NOMO-1 (cell line): ENCODE results near the gene GALNT11.
"Not testable (repeated sequence)": the region's sequence is repeated elsewhere in the genome, so short reads cannot be mapped to it uniquely, and the experiment has no call there.

ENCODE experiments used
- DNase-seq, 2 experiments: peaks; one replicate each; lab custom pipeline; 2025; ENCODE audit not compliant: unreplicated experiment in 2 of 2; lab: John Stamatoyannopoulos, UW

GALNT11 gene

GRCh38 chr7:152074673-152075072 is 49.2 kb downstream of the GALNT11 start:
- no peak for DNase-seq

GRCh38 chr7:152075379-152075778 is 49.9 kb downstream of the GALNT11 start:
- DNase-seq: not testable (repeated sequence)

- DNase-seq: no peak
Observed at GRCh38 chr7:152076324-152076821, 50.9 kb downstream of the GALNT11 start.

- DNase-seq: no peak
Observed at GRCh38 chr7:152076940-152077933, 51.8 kb downstream of the GALNT11 start.

- DNase-seq: no peak
Observed at GRCh38 chr7:152078025-152078424, 52.6 kb downstream of the GALNT11 start.

GRCh38 chr7:152078786-152079185 is 53.3 kb downstream of the GALNT11 start:
- DNase-seq: no peak

- DNase-seq: no peak
Observed at GRCh38 chr7:152081088-152081487, 55.6 kb downstream of the GALNT11 start.

- peak in 1 of 2 experiments; percentile 5 for DNase-seq
Observed at GRCh38 chr7:152082073-152082721, 56.7 kb downstream of the GALNT11 start.

GRCh38 chr7:152085131-152085530 is 59.7 kb downstream of the GALNT11 start:
- no peak for DNase-seq

GRCh38 chr7:152086513-152086912 is 61.0 kb downstream of the GALNT11 start:
- no peak for DNase-seq

- no peak for DNase-seq
Observed at GRCh38 chr7:152089183-152089582, 63.7 kb downstream of the GALNT11 start.

GRCh38 chr7:152090747-152091146 is 65.3 kb downstream of the GALNT11 start:
- DNase-seq: no peak

GRCh38 chr7:152093717-152094116 is 68.2 kb downstream of the GALNT11 start:
- DNase-seq: no peak

GRCh38 chr7:152095771-152096170 is 70.3 kb downstream of the GALNT11 start:
- DNase-seq: no peak

GRCh38 chr7:152097330-152097729 is 71.9 kb downstream of the GALNT11 start:
- no peak for DNase-seq

- no peak for DNase-seq
Observed at GRCh38 chr7:152103066-152103465, 77.6 kb downstream of the GALNT11 start.

- DNase-seq: no peak
Observed at GRCh38 chr7:152103691-152104090, 78.2 kb downstream of the GALNT11 start.

GRCh38 chr7:152105205-152105604 is 79.7 kb downstream of the GALNT11 start:
- no peak for DNase-seq

GRCh38 chr7:152106990-152107389 is 81.5 kb downstream of the GALNT11 start:
- no peak for DNase-seq

GRCh38 chr7:152107945-152108344 is 82.5 kb downstream of the GALNT11 start:
- DNase-seq: no peak

- no peak for DNase-seq
Observed at GRCh38 chr7:152108359-152108758, 82.9 kb downstream of the GALNT11 start.

GRCh38 chr7:152112829-152113228 is 87.4 kb downstream of the GALNT11 start:
- no peak for DNase-seq
